NCI-H526 (cell line): Measurements from ENCODE around the gene IL20.
"Not testable (repeated sequence)": the region's sequence is repeated elsewhere in the genome, so short reads cannot be mapped to it uniquely, and the experiment has no call there.

Source experiments
- DNase-seq, 2 experiments: peaks; one replicate each; lab custom pipeline; 2025; lab: John Stamatoyannopoulos, UW

IL20 gene

DNA sequence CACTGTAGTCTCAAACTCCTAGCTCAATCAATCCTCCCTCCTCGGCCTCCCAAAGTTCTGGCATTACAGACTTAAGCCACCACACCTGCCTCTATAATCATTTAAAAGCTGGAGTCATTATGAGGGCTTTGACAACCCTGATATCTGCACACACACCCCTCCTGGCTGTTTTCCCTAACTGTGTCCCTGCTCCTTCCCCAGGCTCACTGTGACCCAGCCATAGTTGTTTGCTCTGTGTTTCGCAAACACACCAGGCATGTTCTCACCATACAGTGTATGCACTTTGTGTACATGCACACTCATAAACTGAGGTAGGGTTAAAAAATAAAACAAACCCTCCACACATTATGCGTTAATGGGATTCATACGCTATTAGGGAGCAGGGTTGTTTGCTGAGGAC is 21.8 kb upstream of the IL20 start:
- no peak for DNase-seq

GRCh38 chr1:206846487-206846886 is 18.9 kb upstream of the IL20 start:
- DNase-seq: no peak

- DNase-seq: no peak
These were observed 18.0 kb upstream of the IL20 start for GRCh38 chr1:206847337-206847834.

GRCh38 chr1:206847946-206848345 is 17.5 kb upstream of the IL20 start:
- no peak for DNase-seq

DNA sequence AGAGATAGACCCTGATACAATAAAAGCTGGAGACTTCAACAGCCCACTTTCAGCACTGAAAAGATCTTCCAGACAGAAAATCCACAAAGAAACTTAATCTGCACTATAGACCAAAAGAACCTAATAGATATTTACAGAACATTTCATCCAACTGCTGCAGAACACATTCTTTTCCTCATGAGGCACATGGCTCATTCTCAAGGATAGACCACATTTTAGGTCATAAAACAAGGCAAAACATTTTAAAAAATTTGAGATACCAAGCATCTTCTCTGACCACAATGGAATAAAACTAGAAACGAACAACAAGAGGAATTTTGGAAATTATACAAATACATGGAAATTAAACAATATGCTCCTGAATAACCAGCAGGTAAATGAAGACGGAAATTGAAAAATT is 15.0 kb upstream of the IL20 start:
- no peak for DNase-seq

DNA sequence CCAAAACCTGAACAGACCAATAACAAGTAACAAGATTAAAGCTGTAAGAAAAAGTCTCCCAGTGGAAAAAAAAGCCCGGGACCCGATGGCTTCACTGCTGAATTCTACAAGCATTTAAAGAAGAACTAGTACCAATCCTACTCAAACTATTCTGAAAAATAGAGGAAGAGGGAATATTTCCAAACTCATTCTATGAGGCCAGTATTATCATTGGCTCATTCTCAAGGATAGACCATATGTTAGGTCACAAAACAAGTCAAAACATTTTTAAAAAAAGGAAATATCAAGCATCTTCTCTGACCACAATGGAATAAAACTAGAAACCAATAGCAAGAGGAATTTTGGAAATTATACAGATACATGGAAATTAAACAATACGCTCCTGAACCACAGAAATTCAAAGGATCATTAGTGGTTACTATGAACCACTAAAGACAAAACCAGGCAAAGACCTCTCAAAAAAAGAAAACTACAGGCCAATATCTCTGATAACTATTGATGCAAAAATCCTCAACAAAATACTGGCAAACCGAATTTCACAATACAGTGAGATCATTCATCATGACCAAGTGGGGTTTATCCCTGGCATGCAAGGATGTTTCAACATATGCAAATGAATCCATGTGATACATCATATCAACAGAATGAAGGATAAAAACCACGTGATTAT is 13.9 kb upstream of the IL20 start:
- no peak for DNase-seq

DNA sequence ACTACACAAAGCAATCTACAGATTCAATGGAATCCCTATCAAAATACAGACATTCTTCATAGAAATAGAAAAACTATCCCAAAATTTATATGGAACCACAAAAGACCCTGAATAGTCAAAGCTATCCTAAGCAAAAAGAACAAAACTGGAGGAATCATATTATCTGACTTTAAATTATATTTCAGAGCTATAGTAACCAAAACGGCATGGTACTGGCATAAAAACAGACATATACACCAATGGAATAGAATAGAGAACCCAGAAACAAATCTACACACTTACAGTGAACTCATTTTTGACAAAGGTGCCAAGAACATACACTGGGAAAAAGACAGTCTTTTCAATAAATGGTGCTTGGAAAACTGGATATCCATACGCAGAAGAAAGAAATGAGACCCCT is 12.8 kb upstream of the IL20 start:
- not testable (repeated sequence) for DNase-seq

DNA sequence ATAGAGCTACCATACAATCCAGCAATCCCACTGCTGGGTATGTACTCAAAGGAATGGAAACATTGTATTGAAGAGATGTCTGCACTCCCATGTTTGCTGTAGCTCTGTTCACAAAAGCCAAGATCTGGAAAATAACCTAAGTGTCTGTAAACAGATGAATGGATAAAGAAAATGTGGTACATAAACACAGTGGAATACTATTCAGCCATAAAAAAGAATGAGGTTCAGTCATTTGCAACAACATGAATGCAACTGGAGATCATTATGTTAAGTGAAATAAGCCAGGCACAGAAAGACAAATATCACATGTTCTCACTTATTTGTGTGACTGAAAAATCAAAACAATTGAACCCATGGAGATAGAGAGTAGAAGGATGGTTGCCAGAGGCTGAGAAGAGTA is 11.7 kb upstream of the IL20 start:
- DNase-seq: not testable (repeated sequence)

GRCh38 chr1:206854401-206855129 is 10.9 kb upstream of the IL20 start:
- no peak for DNase-seq

DNA sequence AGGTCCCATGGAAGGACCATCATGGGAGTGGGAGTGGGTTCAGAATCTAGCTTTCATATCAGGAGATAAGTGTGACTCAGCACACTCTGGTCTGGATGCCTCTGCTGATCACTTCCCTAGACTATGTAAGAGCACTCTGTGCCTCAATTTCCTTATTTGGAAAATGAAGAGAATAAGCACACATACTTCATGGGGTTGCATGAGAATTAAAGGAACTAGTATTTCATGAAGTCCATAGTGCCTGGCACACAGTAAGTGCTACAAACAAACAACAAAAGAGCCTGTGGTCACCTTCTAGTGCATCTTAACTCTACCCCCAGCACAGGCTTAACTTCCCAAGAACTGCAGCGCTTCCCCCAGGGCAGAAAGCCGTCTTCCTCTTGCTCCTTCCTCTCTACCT is 9.6 kb upstream of the IL20 start:
- DNase-seq: no peak

DNA sequence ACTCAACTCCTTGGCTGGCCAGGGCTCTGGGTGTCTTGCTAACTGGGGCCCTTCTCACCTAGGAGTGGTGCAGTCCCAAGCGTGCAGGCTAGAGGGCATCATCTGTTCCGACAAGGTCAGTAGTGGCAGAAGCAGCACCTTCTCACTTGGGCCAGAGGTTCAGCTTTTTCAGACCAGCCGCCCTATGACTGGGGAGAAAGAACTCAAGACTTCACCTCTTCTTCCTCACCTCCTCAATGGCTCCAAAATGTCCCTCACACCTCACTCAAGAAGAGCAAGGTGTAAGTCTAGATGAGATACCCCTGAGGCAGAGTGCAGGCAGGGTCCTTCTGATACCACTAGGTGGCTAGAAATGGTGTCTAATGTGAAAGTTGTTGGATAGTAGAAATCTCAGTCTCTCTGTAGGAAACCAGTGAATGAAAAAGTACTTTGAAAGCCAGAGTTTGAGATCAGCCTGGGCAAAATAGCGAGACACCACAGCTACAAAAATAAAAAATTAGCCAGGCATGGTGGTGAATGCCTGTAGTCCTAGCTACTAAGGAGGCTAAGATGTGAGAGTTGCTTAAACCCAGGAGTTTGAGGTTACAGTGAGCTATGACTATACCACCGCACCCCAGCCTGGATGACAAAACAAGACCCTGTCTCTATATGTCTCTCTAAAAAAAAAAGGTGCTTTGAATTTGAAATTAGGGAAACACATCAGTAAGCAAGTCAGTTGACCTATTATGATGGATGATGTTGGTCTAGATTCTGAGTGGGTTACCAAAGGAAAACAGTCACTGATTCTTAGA is 8.6 kb upstream of the IL20 start:
- peak in 1 of 2 experiments; percentile 5 for DNase-seq

DNA sequence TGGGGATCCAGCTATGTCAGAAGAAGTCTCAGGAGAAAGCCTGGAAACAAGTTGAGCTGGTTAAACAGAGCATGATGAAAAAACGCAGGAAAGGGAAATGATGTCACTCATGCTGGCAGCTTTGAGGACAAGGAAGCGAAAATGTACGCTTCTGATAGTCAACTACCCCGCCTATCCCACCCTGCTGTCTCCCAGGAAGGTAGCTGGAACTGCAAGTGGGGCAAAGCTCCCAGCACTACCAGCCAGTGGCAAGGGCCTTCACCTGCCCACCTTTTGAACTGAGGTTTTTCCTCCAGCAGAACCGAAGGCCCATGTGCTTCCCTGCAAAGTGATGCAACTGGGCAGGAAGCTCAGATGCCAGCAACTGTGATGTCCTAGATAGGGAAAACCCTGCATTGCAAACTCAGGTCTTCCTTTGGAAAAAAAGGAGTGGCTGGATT is 6.3 kb upstream of the IL20 start:
- no peak for DNase-seq

GRCh38 chr1:206860165-206860564 is 5.3 kb upstream of the IL20 start:
- DNase-seq: no peak

DNA sequence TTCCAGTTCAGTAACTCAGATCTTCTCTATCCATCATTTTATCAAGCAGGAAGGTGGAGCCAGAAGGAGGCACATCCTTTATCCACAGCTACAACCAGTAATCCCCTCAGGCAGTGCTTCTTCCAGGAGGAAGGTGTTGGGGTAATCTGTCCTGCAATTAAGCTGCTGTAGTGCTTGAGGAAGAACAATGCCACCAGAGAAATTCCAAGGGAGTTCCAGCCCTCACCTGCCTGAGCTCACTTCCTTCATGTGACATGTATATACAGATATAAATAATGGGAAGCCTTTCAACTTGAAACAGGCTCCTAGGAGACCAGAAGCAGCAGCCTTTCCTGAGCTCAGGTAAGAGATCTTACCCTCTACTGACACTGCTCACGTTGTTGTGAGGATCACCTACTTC is 2.2 kb upstream of the IL20 start:
- no peak for DNase-seq

GRCh38 chr1:206866062-206866461 is 639 bp downstream of the IL20 start:
- no peak for DNase-seq

GRCh38 chr1:206867239-206867638 is 1.8 kb downstream of the IL20 start:
- DNase-seq: no peak

DNA sequence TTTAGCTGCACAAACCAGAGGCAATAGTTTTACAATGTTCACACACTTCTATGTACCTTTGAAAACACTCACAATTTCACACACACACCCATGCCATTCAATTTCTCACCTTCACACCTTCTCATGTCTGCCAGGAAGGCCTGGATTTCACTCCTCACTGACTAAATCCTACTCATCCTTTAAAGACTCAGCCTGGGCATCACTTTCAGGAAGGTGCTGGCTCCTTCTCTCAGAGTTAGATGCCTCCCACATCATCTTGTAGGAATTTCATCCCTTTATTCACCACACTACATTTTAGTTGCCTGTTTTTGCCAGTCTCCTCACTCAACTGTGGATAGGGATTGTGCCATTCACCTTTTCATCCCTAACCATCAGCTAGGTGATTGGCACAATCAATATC is 2.3 kb downstream of the IL20 start:
- no peak for DNase-seq

GRCh38 chr1:206868264-206868663 is 2.8 kb downstream of the IL20 start:
- no peak for DNase-seq

- no peak for DNase-seq
These were observed 6.7 kb downstream of the IL20 start for GRCh38 chr1:206872139-206872538.

DNA sequence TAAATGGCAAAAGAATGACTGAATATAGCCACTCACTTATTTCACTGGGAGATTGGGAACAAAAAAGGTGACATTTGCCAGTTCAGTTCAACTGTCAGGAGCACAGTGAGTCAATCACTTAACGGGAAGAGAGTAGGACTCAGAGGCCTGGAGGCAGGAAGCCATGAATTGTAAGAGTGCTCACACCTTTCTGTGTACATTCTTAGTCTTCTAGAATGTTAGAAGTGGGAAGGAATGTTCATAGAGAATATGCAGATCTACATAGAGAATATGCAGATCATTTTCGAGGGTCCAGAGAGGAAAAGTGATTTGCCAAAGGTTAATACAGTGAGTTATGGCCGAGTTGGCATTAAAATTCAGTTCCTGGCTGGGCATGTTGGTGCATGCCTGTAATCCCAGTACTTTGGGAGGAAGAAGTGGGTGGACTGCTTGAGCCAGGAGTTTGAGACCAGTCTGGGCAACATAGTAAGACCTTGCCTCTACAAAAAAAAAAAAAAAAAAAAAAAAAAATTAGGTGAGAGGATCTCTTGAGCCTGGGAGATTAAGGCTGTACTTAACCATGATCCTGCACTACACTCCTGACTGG is 8.3 kb downstream of the IL20 start:
- no peak for DNase-seq

DNA sequence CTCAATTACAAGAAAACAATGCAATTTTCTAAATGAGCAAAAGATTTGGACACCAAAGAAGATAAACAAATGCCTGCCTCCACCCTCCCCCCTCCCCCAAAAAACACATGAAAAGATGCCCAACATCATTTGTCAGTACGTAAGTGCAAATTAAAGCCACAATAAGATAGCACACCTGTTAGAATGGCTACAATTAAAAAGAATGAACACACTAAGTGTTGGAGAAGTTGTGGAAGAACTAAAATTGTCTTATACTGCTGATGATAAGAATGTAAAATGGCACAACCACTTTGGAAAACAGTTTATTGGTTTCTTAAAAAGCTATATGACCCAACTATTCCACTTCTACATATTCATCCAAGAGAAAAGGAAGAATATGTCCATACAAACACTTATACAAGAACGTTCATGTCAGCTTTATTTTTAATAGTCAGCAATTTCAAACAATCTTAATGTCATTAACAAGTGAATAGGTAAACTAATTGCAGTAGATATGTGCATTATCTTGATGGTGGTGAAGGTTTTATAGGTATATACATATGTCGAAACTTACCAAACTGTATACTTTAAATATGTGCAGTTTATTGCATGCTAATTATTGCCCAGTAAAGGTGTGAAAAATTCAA is 10.4 kb downstream of the IL20 start:
- DNase-seq: no peak

GRCh38 chr1:206878456-206878855 is 13.0 kb downstream of the IL20 start:
- no peak for DNase-seq
